SH-SY5Y (cell line): ENCODE data around the gene ASMTL.

ENCODE experiments used
- GATA2 ChIP-seq: IDR thresholded peaks from 2 replicates; pipeline ENCODE4 v1.6.1; 2011; ENCODE audit warnings: mild to moderate bottlenecking, low read depth, low read length
- GATA3 ChIP-seq: IDR thresholded peaks from 2 replicates; pipeline ENCODE4 v1.6.1; 2011; ENCODE audit warnings: low read depth, mild to moderate bottlenecking, low read length, moderate library complexity

DNA sequence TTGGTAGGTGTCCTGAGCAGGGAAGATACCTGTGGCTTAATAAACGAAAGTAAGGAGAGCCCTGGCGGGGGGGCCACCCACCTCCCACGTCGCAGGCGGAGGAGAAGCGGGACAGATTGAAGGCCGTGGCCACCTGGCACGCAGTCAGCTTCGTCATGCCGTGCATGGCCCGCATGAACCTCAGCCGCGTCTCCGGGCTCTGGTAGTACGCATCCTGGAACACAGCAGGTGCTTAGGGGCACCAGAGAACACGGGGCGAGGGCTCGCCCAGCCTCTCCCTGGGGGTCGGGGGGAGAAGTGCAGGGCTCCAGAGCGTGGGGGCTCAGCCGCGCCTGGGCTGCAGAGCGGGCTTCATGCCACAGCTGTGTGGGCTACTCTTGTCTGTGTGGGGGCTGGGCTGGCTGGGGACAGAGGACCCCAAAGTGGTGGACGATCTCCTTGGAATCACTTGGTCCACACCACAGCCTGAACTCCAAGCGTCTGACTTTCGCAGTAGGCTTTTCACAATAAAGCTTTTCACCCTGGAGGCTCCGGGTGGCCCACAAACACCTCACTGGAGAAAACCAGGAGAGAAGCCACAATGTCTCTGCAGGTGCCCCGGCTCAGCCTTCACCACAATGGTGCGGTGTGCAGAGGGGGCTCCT is 33.7 kb downstream of the ASMTL start:
- TF ChIP-seq GATA3 (no peak), GATA2 (no peak)
